Measurements from ENCODE around the gene SERHL2. TPM values are rescaled to one million over a fixed set of nuclear protein-coding genes. Genes with fewer than 3 reads are reported as not detected.
"Not testable (repeated sequence)": the region's sequence is repeated elsewhere in the genome, so short reads cannot be mapped to it uniquely, and the experiment has no call there.

SERHL2 gene
- total RNA-seq, 1 donor from 2014 or later = 1.6 TPM

- H3K27me3 ChIP-seq (ENCODE audit: low read depth) = no peaks in the 10 kb centered on the region
- intact Hi-C loops (cut with DNase I) = no loop called here
Measured at GRCh38 chr22:42564699-42565098, 10.9 kb downstream of the SERHL2 start.

GRCh38 chr22:42565956-42566355, 12.2 kb downstream of the SERHL2 start:
- TF ChIP-seq CTCF (IDR thresholded peaks at IDR 0.05) = no peak
- H3K27ac ChIP-seq = no peak overlapping the region
- H3K4me1 ChIP-seq = no peaks in the 10 kb centered on the region
- intact Hi-C loops (cut with DNase I) = no loop called here
- DNase-seq (no peak), ATAC-seq (no peak)
- H3K4me3 ChIP-seq = no peak overlapping the region
- no peaks in the 10 kb centered on the region for H3K9me3 ChIP-seq
- peaks cover 5% of the 10 kb centered on the region for H3K36me3 ChIP-seq
- H3K27me3 ChIP-seq (ENCODE audit: low read depth) = no peaks in the 10 kb centered on the region

More at GRCh38 chr22:42564699-42565098, 10.9 kb downstream of the SERHL2 start:
- no peak overlapping the region for H3K27ac ChIP-seq
- no peak for TF ChIP-seq CTCF (IDR thresholded peaks at IDR 0.05)
- DNase-seq (no peak), ATAC-seq (no peak)
- no peaks in the 10 kb centered on the region for H3K4me1 ChIP-seq
- H3K9me3 ChIP-seq = no peaks in the 10 kb centered on the region
- no peak overlapping the region for H3K4me3 ChIP-seq
- peaks cover 5% of the 10 kb centered on the region for H3K36me3 ChIP-seq

GRCh38 chr22:42567950-42568349, 14.2 kb downstream of the SERHL2 start:
- ATAC-seq; H3K4me3 ChIP-seq; intact Hi-C loops (cut with DNase I); H3K27ac ChIP-seq; DNase-seq; H3K27me3 ChIP-seq (ENCODE audit: low read depth); H3K4me1 ChIP-seq; H3K9me3 ChIP-seq: not testable (repeated sequence)
- peaks cover 16% of the 10 kb centered on the region for H3K36me3 ChIP-seq

GRCh38 chr22:42570580-42570979, 16.8 kb downstream of the SERHL2 start:
- H3K4me1 ChIP-seq; DNase-seq; H3K4me3 ChIP-seq; H3K27ac ChIP-seq; H3K9me3 ChIP-seq; H3K27me3 ChIP-seq (ENCODE audit: low read depth); intact Hi-C loops (cut with DNase I); ATAC-seq: not testable (repeated sequence)
- H3K36me3 ChIP-seq = peaks cover 32% of the 10 kb centered on the region

GRCh38 chr22:42571068-42571467, 17.3 kb downstream of the SERHL2 start:
- H3K36me3 ChIP-seq = peaks cover 34% of the 10 kb centered on the region
- H3K27me3 ChIP-seq (ENCODE audit: low read depth); DNase-seq; H3K4me1 ChIP-seq; ATAC-seq; H3K27ac ChIP-seq; H3K9me3 ChIP-seq; intact Hi-C loops (cut with DNase I); H3K4me3 ChIP-seq: not testable (repeated sequence)

- H3K9me3 ChIP-seq; ATAC-seq; DNase-seq; H3K4me3 ChIP-seq; H3K27me3 ChIP-seq (ENCODE audit: low read depth); intact Hi-C loops (cut with DNase I); H3K4me1 ChIP-seq: not testable (repeated sequence)
- H3K27ac ChIP-seq = peak overlapping the region; percentile 18
- H3K36me3 ChIP-seq = peaks cover 57% of the 10 kb centered on the region
Measured at GRCh38 chr22:42574046-42574445, 20.3 kb downstream of the SERHL2 start.

DNA sequence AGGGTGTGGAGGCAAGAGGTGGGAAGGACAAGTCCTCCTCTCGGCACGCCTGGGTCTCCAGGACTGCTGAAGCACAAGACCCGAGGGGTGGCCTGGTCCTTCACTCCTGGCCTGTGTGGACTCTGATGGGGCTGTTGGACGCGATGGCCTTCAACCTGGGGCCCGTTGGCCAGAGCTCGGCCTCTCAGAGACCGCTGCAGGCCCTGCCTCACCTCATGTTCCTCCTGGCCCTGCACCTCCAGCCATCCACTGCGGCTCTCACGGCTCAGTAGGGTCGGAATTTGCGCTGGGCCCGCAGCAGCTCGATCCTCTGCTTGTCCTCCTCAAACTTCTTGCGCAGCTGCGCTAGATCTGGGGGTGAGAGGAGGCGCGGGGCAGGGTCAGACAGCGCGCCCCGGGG, 20.7 kb downstream of the SERHL2 start:
- H3K27ac ChIP-seq = peak overlapping the region; percentile 18
- peaks cover 57% of the 10 kb centered on the region for H3K36me3 ChIP-seq
- H3K4me3 ChIP-seq; DNase-seq; H3K9me3 ChIP-seq; intact Hi-C loops (cut with DNase I); ATAC-seq; H3K27me3 ChIP-seq (ENCODE audit: low read depth); H3K4me1 ChIP-seq: not testable (repeated sequence)

DNA sequence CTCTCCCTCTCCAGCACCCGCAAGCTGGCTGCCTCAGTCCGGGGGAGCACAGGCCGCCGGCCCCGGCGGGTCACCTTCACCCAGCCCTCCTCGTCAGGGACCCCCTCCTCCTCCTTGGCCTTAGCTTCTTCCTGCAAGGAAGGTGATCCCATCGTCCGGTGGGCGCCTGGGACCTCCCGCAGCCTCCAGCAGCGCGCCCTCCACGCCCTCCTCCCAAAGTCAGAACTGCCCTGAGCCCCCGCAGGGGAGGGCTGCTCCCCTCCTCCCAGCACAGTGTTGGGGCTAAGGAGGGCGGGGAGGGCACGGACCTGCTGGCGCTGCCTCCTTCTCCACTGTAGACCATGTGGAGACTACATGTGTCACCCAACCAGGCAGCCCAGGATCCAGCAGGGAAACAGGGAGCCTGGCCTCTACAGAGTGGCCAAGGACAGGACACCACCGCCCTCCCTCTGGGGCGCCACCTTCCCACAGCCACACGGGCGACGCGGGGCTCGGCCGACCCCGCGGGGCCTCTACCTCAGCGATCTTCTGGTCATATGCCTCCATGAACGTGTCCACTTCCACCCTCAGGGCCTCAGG, 22.3 kb downstream of the SERHL2 start:
- DNase-seq; H3K4me3 ChIP-seq; H3K9me3 ChIP-seq; H3K27me3 ChIP-seq (ENCODE audit: low read depth); intact Hi-C loops (cut with DNase I); H3K4me1 ChIP-seq; ATAC-seq; H3K27ac ChIP-seq: not testable (repeated sequence)
- H3K36me3 ChIP-seq = peaks cover 57% of the 10 kb centered on the region

DNA sequence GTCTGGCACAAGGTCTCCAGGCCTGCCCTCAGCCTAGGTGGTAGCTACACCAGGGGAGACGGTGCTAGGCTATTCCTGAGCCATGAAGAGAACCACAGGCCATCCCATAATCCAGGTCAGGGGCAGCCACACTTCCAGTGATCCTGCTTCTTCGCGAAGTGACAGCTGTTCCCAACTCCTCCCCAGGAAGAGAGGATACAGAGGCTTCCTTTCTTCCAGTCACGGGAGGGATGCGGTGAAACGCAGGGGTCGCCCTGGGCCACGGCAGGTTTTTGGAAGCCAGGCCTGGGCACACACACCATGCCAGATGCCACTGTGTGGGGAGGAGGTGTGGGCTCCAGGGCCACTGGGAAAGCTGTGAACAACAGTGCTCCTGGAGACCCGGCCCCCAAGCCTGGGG, 23.4 kb downstream of the SERHL2 start:
- ATAC-seq; H3K27me3 ChIP-seq (ENCODE audit: low read depth); H3K27ac ChIP-seq; H3K4me1 ChIP-seq; intact Hi-C loops (cut with DNase I); DNase-seq; H3K9me3 ChIP-seq; H3K4me3 ChIP-seq: not testable (repeated sequence)
- H3K36me3 ChIP-seq = peaks cover 55% of the 10 kb centered on the region

Measured in lower lobe of right lung (tissue), 2 donors.